ACC112 (cell line): ENCODE measurements around the gene CNOT6.

Experiments used
- H2AFZ ChIP-seq: fragments of 200-600 bp; sonication (generic); one replicate; pipeline ENCODE4 v1.6.0; 2017; ENCODE audit warnings: antibody characterized with exemption, low read length; ENCODE audit not compliant: unreplicated experiment
- H3K27ac ChIP-seq: fragments of 200-600 bp; sonication (generic); 2 replicates; pipeline ENCODE4 v1.5.1; 2014; ENCODE audit warnings: low read depth, mild to moderate bottlenecking, antibody characterized with exemption, low read length, moderate library complexity
- H3K27me3 ChIP-seq: fragments of 200-600 bp; sonication (generic); 2 replicates; pipeline ENCODE4 v1.6.1; 2014; ENCODE audit warnings: mild to moderate bottlenecking, antibody characterized with exemption, low read length, moderate library complexity, mixed read lengths; ENCODE audit not compliant: insufficient read depth
- H3K36me3 ChIP-seq: fragments of 200-600 bp; sonication (generic); 2 replicates; pipeline ENCODE4 v1.6.1; 2016; ENCODE audit warnings: mild to moderate bottlenecking, antibody characterized with exemption, low read length, moderate library complexity, mixed read lengths; ENCODE audit not compliant: insufficient read depth
- H3K4me1 ChIP-seq: fragments of 200-600 bp; sonication (generic); one replicate; pipeline ENCODE4 v1.6.1; 2016; ENCODE audit warnings: low read length, mixed read lengths; ENCODE audit not compliant: insufficient read depth, unreplicated experiment, control insufficient read depth
- H3K4me3 ChIP-seq: fragments of 200-600 bp; sonication (generic); 2 replicates; pipeline ENCODE4 v1.5.1; 2014; ENCODE audit warnings: mild to moderate bottlenecking, low read depth, low read length
- H3K79me2 ChIP-seq: fragments of 200-600 bp; sonication (generic); one replicate; pipeline ENCODE4 v1.6.0; 2016; ENCODE audit warnings: low read length; ENCODE audit not compliant: control insufficient read depth, unreplicated experiment, insufficient read depth

CNOT6 gene

GRCh38 chr5:180620014-180620413, 125.8 kb downstream of the CNOT6 start:
- H3K79me2 ChIP-seq, result no peaks in the 10 kb centered on the region
- H3K4me1 ChIP-seq, result no peaks in the 10 kb centered on the region
- no peaks in the 10 kb centered on the region for H3K36me3 ChIP-seq
- H3K27ac ChIP-seq, result no peak overlapping the region
- no peak overlapping the region for H2AFZ ChIP-seq
- H3K27me3 ChIP-seq, result peaks cover 25% of the 10 kb centered on the region
- H3K4me3 ChIP-seq, result no peak overlapping the region

- H3K27ac ChIP-seq, result no peak overlapping the region
- H3K27me3 ChIP-seq, result peaks cover 24% of the 10 kb centered on the region
- no peaks in the 10 kb centered on the region for H3K36me3 ChIP-seq
- no peak overlapping the region for H3K4me3 ChIP-seq
- H3K79me2 ChIP-seq, result no peaks in the 10 kb centered on the region
- no peak overlapping the region for H2AFZ ChIP-seq
- no peaks in the 10 kb centered on the region for H3K4me1 ChIP-seq
Measured at GRCh38 chr5:180621311-180621710, 127.1 kb downstream of the CNOT6 start.

GRCh38 chr5:180622910-180623309, 128.7 kb downstream of the CNOT6 start:
- Histone ChIP-seq H3K27ac (no peak overlapping the region), H3K4me3 (no peak overlapping the region), H3K79me2 (no peaks in the 10 kb centered on the region), H3K4me1 (no peaks in the 10 kb centered on the region), H3K36me3 (no peaks in the 10 kb centered on the region), H2AFZ (no peak overlapping the region), H3K27me3 (peaks cover 19% of the 10 kb centered on the region)

GRCh38 chr5:180623411-180623834, 129.2 kb downstream of the CNOT6 start:
- H3K4me1 ChIP-seq, result no peaks in the 10 kb centered on the region
- H2AFZ ChIP-seq, result no peak overlapping the region

GRCh38 chr5:180623844-180624243, 129.7 kb downstream of the CNOT6 start:
- no peaks in the 10 kb centered on the region for H3K36me3 ChIP-seq
- no peak overlapping the region for H2AFZ ChIP-seq
- no peaks in the 10 kb centered on the region for H3K79me2 ChIP-seq
- H3K27ac ChIP-seq, result no peak overlapping the region
- H3K27me3 ChIP-seq, result peaks cover 14% of the 10 kb centered on the region; the same call in 1 of the 2 replicates
- H3K4me3 ChIP-seq, result no peak overlapping the region
- H3K4me1 ChIP-seq, result no peaks in the 10 kb centered on the region

More at GRCh38 chr5:180623411-180623834, 129.2 kb downstream of the CNOT6 start:
- no peak overlapping the region for H3K27ac ChIP-seq
- no peaks in the 10 kb centered on the region for H3K36me3 ChIP-seq
- H3K4me3 ChIP-seq, result no peak overlapping the region
- peaks cover 18% of the 10 kb centered on the region for H3K27me3 ChIP-seq
- no peaks in the 10 kb centered on the region for H3K79me2 ChIP-seq

DNA sequence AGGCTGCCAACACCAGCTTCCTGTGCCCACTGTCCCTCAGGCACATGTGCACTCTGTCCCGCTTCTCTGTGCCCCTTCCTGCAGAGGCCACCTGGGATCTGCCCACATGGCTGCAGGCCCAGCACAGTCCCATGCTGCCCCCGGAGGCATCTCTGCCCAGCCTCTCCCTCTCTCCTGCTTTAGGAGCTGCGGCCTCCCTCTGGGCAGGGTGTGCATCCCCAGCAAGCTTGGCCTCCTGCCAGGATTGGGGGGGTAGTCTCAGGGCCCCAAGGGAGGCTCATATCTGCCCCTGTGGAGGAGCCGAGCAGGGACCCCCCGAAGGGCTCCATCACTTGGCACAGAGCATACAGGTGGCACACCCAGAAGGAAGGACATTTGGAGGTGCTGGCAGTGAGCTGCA, 130.4 kb downstream of the CNOT6 start:
- H3K4me3 ChIP-seq, result no peak overlapping the region
- H3K27ac ChIP-seq, result no peak overlapping the region
- H2AFZ ChIP-seq, result no peak overlapping the region
- no peaks in the 10 kb centered on the region for H3K36me3 ChIP-seq
- no peaks in the 10 kb centered on the region for H3K4me1 ChIP-seq
- H3K79me2 ChIP-seq, result no peaks in the 10 kb centered on the region
- peaks cover 8% of the 10 kb centered on the region; the same call in 1 of the 2 replicates for H3K27me3 ChIP-seq

- Histone ChIP-seq H2AFZ (no peak overlapping the region), H3K4me3 (no peak overlapping the region), H3K4me1 (no peaks in the 10 kb centered on the region), H3K79me2 (no peaks in the 10 kb centered on the region), H3K27ac (no peak overlapping the region), H3K36me3 (no peaks in the 10 kb centered on the region), H3K27me3 (0 out of 2 replicates have a peak, but pooled peaks cover 2% of the 10 kb centered on the region)
Measured at GRCh38 chr5:180625125-180625790, 131.1 kb downstream of the CNOT6 start.

DNA sequence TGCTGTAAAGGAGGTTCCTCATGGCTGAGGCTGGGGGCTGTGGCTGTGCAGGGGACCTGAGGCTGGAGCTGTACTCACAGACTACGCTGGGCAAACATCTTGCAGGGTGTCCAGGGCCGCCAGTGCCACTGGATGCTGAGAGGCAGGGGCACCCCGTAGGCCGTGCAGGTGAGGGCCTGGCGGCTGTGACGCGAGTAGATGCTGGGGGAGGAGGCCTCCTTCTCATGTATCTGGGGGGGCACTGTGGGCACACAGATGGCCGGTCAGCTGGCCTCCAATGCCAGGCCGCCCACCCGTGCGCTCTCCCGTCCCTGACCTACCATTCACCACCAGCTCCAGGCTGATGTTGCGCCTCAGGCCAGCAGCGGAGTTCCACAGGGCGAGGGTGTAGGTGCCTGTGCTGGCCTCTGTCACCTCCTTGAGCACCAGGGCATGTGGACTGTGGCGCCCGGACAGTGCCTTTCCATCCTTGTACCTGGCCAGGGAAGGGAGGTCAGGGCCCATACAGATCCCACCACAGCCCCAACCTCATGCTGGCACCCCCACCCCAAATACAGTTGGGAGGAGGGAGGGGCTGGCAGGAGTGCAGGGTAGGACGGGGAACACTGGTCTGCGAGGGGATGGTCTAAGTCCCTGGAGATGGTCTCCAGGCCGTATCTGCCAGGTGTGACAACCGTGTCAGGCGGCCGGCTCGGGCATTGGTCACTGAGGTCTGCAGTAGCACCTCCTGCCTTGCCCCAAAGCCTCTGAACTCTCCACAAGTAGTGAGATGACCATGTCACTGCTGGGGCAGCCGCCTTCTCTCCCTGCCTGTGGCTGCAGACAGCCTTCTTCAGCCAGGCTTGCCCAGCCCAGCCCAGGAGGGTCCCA, 131.8 kb downstream of the CNOT6 start:
- Histone ChIP-seq H2AFZ (no peak overlapping the region), H3K4me1 (no peaks in the 10 kb centered on the region), H3K79me2 (no peaks in the 10 kb centered on the region), H3K27me3 (0 out of 2 replicates have a peak, but pooled peaks cover 2% of the 10 kb centered on the region), H3K4me3 (no peak overlapping the region), H3K27ac (no peak overlapping the region), H3K36me3 (no peaks in the 10 kb centered on the region)

- Histone ChIP-seq H3K36me3 (no peaks in the 10 kb centered on the region), H3K4me1 (no peaks in the 10 kb centered on the region), H3K79me2 (no peaks in the 10 kb centered on the region), H3K27ac (no peak overlapping the region), H3K4me3 (no peak overlapping the region), H2AFZ (no peak overlapping the region), H3K27me3 (0 out of 2 replicates have a peak, but pooled peaks cover 2% of the 10 kb centered on the region)
Measured at GRCh38 chr5:180626661-180627385, 132.6 kb downstream of the CNOT6 start.

GRCh38 chr5:180627386-180628120, 133.4 kb downstream of the CNOT6 start:
- Histone ChIP-seq H3K4me3 (no peak overlapping the region), H3K36me3 (no peaks in the 10 kb centered on the region), H3K27ac (no peak overlapping the region), H3K79me2 (no peaks in the 10 kb centered on the region), H2AFZ (no peak overlapping the region), H3K4me1 (no peaks in the 10 kb centered on the region), H3K27me3 (0 out of 2 replicates have a peak, but pooled peaks cover 2% of the 10 kb centered on the region)
